Activated CD4-positive, alpha-beta T cell treated with anti-CD3 and anti-CD28 coated beads for 1 hour (primary cell): ENCODE data around the gene SHISA8.
"Not testable (repeated sequence)": the region's sequence is repeated elsewhere in the genome, so short reads cannot be mapped to it uniquely, and the experiment has no call there.

Experiments
- DNase-seq: peaks from one replicate; pipeline ENCODE4 v3.0.0-alpha.2; 2020

Gene SHISA8

DNA sequence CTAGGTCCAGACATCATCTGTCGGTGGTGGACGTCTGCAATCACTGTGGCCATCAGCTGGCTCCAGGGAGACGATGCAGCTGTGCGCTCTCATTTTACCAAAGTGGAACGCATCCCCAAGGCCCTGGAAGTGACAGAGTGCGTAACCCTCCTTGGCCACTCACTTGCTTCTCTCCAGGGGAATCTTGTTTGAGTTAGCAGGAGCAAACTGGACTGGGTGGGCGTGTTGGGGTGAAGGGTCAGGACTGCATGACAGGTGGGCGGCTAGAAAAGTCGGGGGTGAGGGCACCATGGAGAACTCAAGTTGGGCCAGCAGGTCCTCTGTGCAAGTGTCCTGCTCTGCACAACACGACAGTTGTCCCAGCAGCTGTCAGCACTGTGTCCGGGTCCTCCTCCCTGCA, 16.2 kb downstream of the SHISA8 start:
- DNase-seq: no peak

DNA sequence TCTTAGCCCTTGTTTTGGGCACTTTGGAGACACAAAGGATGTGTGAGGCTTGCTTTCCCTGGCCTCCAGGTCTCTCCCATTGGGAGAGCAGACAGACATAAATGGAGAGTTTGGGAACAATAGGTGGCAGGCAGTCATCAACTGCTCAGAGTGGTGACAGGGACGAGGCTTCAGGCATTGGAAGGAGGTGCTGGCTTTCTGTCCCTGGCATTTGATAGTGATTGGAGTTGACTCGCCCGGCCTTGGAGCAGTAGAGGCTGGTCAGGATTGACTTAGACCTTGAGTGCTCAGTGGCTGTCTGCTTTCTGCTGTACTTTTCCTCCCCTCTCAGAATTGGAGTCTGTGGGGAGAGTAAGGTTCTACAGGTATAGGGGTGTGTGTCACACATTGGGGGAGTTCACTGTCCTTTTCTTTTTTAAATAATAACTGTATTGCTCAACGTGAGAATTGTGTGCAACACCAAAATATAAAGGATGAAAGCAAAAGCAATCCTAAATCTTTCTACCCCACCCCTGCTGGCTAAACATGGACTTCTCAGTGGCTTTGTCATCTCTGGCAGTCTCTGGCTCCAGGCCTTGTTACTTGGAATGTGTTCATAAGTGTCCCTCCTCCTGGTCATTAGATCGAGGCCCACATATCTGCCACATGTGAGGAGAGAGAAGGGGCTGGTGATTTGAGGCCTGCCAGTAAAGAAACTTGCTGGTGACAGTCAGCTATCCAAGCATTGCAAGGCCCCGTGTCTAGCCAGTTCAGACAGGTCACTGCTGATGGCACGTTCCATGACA, 21.1 kb downstream of the SHISA8 start:
- DNase-seq: no peak

DNA sequence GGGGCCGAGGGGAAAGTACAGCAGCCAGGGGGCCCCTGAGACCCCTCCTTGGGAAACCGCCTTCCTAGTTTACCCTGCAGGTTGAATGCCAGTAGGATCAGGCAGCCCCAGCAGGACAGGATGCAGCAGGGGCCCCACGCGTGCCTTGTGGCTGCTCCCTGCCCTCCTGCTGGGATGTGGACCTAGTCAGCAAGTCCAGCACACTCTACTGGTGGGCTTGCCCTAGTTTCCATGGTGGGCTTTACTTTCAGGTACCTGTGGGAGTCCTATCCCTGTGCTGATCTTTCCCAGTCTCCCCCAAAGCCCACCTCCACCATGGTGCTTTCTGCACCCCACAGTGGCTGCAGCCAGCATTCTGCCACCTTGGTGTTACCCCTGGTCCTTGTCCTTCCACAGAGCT, 22.2 kb downstream of the SHISA8 start:
- no peak for DNase-seq

DNA sequence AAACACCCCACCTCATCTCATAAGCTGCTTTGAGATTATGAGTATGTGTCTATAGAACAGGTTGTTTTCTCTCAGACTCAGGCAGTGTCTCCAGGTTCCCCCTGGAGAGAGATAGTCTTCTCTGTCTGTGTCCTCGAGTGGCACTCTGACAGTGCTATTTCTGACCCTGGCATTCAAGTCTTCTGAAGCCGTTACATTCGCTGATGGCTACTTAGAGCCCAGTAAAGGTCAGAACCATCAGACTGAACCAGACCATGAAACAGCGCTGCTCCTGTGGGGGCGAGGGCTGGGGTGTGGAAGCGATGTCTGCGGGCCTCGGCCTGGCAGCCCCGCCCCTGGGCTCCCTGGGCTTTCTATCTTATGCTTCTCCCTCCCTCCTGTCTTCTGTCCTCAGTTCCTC, 23.5 kb downstream of the SHISA8 start:
- no peak for DNase-seq

DNA sequence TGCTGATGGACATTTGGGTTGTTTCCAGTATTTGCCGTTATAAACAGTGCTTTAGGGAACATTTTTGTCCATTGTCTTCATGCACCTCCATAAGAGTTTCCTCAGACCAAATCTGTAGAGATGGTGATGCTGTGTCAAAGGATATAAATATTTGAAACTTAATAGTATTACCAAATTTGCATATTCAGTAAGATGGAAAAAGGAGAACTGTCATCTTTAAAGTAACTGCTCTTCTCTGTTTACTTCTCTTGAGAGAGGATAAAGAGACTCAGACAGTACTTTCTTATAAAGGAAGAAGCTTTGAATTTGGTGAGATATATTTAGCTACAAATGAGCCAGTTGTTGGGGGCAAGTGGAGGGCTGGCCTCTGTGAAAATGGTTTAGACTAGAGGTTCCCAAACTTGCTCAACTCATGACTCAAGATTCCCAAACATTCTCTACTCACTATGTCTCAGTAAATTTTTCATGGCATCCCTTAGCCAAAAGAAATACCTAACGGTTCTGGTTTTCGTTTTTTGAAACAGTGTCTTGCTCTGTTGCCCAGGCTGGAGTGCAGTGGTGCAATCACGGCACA, 26.2 kb downstream of the SHISA8 start:
- DNase-seq: no peak

DNA sequence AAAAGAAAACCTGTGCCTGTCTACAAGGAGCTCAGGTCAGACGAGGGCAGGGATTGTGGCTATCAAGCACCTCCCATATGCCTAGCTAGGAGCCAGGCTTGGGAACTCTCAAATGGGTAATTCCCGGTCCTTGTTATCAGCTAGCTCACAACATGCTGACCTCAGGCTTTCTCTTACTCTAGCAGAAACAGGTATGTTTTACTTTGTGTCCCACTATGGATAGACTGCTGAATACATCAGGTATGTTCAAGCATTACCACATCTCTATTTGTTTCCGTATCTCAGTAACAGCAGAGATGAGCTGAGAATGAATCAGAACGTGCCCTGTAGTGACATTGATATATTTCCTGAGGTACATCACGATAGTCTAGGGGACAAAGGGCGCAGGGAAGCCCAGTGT, 29.4 kb downstream of the SHISA8 start:
- no peak for DNase-seq

DNA sequence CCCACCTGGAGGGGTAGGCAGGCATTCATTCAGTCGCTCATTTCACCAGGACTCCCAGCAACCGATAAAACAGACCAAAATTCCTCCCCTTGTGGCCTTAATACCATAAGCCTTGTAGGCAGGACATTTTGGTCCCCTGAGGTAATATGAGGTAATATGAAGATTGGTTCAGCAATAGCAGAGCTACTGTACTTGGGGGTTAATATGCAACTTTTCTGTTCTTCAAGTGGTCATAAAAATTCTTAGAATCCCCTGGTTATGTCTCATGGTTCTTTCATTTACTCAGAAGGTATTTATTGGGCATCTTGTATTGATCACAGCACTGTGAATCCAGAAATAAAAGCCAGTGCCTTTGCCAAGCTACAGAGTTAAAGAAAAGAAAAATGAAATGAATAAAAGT, 29.8 kb downstream of the SHISA8 start:
- no peak for DNase-seq

DNA sequence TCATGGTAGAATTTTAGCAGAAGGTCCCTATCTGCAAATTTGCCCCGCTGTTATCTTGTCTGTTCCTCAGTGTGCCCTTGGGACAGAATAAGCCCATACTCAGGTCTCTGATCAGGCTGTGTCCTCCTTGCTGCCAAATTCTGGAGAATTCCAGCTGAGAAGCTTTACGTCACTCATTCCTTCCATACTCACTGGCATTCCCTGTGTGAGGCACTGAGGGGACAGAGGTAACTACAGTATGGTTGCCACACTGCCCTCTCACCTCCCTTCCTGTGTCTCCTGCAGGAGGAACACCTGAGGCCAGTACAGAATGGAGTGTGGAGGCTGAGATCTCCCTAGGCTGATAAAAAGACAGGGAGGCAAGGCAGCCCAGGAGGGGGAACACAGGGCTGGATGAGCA, 31.5 kb downstream of the SHISA8 start:
- DNase-seq: no peak

DNA sequence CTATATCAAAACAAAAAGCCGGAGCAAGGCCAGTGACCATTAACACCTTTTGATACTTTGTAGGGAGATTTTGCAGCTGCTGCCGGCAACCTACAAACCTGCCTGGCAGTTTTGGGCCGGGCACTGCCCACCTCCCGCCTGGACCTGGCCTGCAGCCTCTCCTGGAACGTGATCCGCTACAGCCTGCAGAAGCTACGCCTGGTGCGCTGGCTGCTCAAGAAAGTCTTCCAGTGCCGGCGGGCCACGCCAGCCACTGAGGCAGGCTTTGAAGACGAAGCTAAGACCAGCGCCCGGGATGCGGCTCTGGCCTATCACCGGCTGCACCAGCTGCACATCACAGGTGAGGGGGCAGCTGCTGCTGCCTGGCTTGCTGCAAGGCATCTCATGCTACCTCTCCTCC, 34.2 kb downstream of the SHISA8 start:
- no peak for DNase-seq

DNA sequence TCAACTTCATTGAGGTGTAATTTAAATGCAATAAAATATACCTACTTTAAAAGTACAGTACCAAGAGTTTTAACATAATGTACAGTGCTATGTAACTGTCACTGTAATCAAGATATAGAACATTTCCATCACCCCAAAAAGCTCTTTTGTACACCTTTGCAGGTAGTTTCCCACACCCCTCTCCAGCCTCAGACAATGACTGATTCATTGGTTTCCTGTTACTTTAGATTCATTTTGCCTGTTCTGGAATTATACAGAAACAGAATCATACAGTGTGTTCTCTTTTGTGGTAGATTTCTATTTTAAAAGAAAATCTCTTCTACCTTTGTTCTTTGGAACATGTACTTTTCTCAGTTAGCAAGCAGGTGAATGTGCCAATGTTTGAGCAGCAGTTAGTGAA, 38.2 kb downstream of the SHISA8 start:
- no peak for DNase-seq

DNA sequence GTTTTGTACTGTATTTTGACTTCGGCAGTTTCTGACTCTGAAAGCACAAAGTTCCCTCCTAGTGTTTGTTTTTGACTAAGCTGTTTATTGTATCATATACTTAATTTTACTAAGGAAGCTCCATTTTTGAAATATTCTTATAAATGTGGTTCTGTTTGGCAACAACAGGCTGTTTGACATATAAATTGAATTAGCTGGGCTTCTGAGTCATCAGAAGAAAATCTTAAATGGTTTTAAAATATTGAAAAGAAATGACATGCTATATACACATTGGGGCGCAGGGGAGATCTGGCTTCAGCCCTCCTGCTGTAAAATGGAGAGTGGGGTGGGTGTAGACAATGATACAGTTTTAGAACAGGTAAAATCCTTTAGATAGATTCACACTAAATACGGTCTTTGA, 38.6 kb downstream of the SHISA8 start:
- no peak for DNase-seq

DNA sequence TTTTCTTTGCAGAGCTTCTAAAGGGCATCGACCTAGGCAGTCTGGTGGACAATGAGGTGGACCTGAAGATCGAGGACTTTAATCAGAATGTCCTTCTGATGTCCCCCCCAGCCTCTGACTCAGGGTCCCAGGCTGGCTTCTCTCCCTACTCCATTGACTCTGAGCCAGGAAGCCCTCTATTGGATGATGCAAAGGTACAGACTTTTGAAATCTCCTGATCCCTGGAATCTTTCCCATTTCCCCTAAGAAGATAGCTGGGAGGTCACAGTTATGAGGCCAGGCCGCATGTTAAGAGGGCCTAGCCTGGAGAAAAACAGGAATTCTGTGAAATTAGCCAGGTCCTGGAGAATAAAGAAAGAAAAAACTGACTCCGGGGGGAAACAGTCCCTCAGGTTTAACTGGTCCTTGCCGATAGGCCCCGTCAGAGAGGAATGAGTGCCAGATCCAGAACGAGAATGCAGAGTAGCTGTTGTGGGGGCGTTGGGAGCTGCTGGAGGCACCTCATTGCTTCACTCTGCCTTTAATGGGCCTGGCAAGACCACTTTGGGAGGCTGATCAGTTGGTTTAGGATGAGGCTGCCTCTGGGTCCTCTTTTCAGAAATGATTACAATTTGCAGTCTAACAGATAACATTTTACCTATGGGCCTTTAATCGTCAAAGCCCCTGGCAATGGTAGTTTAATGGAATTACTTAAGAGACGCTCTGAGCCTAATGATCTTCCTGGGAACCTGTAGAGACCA, 39.2 kb downstream of the SHISA8 start:
- DNase-seq: no peak

DNA sequence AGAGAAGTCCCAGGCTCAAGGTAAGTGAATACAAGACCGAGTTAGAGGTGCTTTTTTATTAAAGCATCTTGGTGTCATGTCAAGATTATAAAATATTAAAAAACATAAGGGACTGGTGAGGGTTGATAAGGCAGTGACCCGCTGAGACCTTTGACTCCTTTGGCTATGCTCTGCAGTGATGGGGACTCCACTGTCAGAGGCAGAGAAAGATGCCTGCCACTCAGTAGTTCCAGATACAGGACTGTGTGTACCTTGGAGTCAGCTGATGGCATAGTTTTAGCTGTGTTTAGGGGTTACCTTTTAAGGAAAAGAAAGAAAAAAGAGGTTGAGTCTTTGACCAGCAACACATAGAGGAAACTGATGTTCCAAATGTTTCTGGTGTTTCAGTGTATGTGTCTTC, 40.8 kb downstream of the SHISA8 start:
- no peak for DNase-seq

DNA sequence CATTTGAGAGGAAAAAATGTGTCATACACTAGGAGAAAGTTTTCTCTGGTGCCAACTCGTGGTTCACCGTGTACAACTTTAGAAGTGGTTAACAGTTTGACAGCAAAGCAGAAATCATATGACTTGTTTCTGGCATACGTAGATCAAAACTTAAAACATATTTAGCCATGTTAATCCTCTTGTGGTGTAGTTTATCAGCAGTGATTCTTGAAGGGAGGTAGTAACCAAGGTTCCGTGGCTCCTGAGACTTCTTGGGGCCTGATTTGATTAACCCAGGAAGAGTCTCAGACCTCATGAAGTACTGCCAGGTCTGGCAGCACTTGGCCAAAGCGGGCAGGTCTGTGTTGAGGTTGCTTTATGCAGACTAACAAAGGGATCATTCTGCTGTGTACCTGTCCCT, 41.5 kb downstream of the SHISA8 start:
- no peak for DNase-seq

DNA sequence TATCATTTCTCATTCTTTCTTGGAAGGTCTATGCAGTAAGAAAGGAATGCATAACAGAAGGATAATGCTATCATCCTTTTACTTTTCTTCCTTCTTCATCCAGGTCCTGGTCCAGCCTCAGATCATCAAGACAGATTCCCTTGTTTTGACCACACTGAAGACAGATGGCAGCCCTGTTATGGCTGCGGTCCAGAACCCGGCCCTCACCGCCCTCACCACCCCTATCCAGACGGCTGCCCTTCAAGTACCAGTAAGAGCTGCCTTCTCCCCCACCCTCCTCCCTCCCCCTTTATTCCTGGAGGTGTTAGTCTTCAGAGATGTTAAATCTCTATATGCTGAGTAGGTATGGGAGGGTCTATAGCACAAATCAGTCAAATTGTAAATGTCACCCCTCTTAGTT, 44.1 kb downstream of the SHISA8 start:
- no peak for DNase-seq

DNA sequence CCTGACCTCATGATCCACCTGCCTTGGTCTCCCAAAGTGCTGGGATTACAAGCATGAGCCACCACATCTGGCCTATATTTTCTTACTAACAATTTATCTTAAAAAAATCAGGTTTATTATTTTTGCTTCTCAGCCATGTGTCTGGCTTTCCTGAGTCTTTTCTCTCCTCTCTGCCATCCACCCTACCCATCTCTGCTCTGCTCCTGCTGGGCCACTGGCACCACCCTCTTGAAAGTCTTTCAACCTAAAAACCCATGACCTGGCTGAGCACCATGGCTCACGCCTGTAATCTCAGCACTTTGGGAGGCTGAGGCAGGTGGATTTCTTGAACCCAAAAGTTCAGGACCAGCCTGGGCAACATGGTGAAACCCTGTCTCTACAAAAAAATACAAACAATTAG, 44.8 kb downstream of the SHISA8 start:
- DNase-seq: not testable (repeated sequence)

DNA sequence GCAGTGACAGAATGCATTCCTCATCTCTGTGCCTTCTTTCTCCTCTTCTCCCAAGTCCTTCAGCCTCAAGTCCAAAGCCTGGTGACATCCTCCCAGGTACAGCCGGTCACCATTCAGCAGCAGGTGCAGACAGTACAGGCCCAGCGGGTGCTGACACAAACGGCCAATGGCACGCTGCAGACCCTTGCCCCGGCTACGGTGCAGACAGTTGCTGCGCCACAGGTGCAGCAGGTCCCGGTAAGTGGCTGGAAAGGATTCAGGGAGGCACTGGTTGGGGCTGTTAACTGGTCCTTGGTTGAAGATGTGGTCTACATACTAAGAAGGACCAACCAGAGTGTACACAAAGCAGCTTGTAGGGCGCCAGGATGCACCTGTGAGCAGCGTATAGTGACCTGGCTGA, 46.3 kb downstream of the SHISA8 start:
- DNase-seq: no peak

DNA sequence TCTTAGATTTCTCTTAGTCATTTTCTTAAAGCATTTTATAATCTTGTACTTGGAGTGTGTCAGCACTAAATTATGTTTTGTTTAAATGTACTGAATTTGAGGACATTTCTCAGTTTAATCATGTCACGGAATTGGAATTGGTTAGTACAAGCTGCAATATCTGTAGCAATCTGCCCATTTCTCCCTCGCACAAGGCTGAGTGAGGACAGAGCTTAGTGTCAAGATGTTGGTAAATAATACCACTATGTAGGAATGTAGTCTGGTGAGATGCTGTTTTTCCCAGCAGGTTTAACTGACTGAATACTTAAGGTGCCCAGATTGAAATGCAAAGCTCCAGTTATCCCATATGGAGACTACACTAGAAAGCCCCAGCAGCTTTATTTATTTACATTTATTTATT, 51.4 kb downstream of the SHISA8 start:
- DNase-seq: no peak

DNA sequence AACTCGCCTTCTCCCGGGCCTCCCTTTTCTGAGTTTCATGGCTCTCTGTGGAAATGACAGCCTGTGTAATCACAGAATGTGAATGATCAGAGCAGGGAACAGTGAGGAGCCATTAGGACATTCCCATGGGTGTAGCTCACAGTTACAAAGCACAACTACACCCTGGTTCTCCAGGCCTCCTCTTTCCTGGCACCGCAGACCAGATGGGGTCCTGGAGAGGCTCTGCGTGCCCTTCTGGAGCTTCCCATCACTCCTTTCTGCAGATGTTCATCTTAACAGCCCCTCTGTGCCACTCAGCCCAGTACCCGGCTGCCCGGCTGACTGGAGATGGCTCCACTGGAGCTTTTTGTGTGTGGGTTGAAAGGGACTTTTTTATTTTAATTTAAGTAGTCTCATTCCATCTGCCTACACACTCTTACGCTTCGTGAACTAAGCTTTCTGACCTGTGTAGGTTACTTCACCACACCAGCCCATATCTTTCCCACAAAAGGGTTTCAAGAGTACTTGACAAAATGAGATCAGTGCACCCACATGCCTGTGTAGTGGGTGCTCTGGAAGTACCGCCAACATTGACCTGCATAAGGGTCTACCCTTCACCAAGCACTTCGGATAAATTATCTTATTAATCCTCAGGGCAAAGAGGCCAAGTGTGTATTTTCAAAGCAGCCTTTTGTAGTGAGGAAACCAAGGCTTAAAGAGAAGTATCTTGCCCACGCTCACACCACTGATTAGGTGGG, 52.2 kb downstream of the SHISA8 start:
- no peak for DNase-seq

DNA sequence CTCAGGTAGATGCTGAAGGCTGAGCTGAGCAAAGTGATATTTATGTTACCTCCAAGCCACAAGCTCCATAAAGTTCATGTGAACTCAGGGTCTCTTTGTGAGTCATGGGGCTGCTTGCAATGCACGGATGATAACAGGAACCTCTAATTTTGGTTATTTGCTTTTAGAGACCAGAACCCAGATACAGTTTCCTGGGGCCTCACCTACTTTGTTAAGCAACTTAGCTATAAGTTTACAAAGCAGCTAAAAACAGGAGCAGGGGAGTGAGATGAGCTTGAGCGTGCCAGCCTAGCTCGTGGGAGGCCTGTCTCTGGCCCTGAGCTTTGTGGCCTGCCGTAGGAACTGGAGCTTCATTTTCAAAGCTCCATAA, 52.7 kb downstream of the SHISA8 start:
- DNase-seq: no peak
